Gastrocnemius medialis (tissue), 4 donors: ENCODE data around the gene SLC2A1. TPM values are rescaled to one million over a fixed set of nuclear protein-coding genes. Genes with fewer than 3 reads are reported as not detected.

ENCODE experiments used
- ATAC-seq, 2 donors: fragments of 150-250 bp; one replicate each; pipeline ENCODE4 v1.9.1; 2016
- DNase-seq, 2 donors: peaks; one replicate each; pipeline ENCODE4 v3.0.0-alpha.2; 2019
- H3K27ac ChIP-seq, 4 donors: fragments of 200-600 bp; sonication (generic); 1 replicate in 1 of 4; 2 replicates in 3 of 4; pipeline ENCODE4 v1.5.1; 2016 to 2018; ENCODE audit warnings: mild to moderate bottlenecking in 2 of 4, moderate library complexity in 1 of 4
- H3K27me3 ChIP-seq, 3 donors: fragments of 200-600 bp; sonication (generic) in 2 of 3; 1 replicate in 1 of 3; 2 replicates in 2 of 3; pipeline versions ENCODE4 v1.5.1 to v1.6.0; 2016 to 2019; ENCODE audit warnings: mild to moderate bottlenecking in 1 of 3, moderate library complexity in 1 of 3
- H3K36me3 ChIP-seq, 2 donors: fragments of 200-600 bp; sonication (generic) in 1 of 2; one replicate each; pipeline ENCODE4 v1.5.1; 2017 to 2018
- H3K4me1 ChIP-seq, 2 donors: fragments of 200-600 bp; sonication (generic) in 1 of 2; one replicate each; pipeline ENCODE4 v1.5.1; 2016 to 2017; ENCODE audit warnings: mild to moderate bottlenecking in 2 of 2
- H3K4me3 ChIP-seq, 4 donors: fragments of 200-600 bp; sonication (generic) in 3 of 4; 1 replicate in 1 of 4; 2 replicates in 3 of 4; pipeline ENCODE4 v1.5.1; 2016 to 2019; ENCODE audit warnings: mild to moderate bottlenecking in 2 of 4
- H3K9me3 ChIP-seq, 3 donors: fragments of 200-600 bp; sonication (generic) in 2 of 3; 1 replicate in 1 of 3; 2 replicates in 2 of 3; pipeline ENCODE4 v1.5.1; 2016 to 2019
- CTCF ChIP-seq, 5 experiments: fragments of 450-650 bp in 3 of 5; fragments of 200-600 bp in 2 of 5; sonication (generic) in 2 of 5; IDR thresholded peaks in 4 of 5; conservative IDR thresholded peaks in 1 of 5; 1 replicate in 4 of 5; 2 replicates in 1 of 5; pipeline ENCODE4 v1.5.1; 2016 to 2019; ENCODE audit warnings: antibody characterized with exemption in 5 of 5, mild to moderate bottlenecking in 3 of 5, moderate library complexity in 3 of 5
- POLR2A ChIP-seq, 2 donors: fragments of 450-650 bp; IDR thresholded peaks; one replicate each; pipeline ENCODE4 v1.6.1; 2017; ENCODE audit warnings: antibody characterized with exemption in 2 of 2, mild to moderate bottlenecking in 2 of 2, moderate library complexity in 2 of 2
- in situ Hi-C, 4 donors: fragments of 200-750 bp; cut with MboI; loops; one replicate each; pipeline versions ENCODE4 v1.15.0 to v1.8.0; 2017; ENCODE audit warnings: low sequenced_read_pairs in 4 of 4
- intact Hi-C: fragments of 100-400 bp; cut with DNase I; formaldehyde crosslinking; loops from one replicate; pipeline ENCODE4 v1.15.1; 2023; ENCODE audit warnings: low total_unique reads
- total RNA-seq, 4 donors: library from RNA; depleted of rRNA; stranded (reverse); fragments of >200 nt; gene quantifications; one replicate each; pipeline versions ENCODE4 v1.1.0 to v1.2.3, GENCODE V29; 2016

Gene SLC2A1
- total RNA-seq, 4 donors from 2014 or later: 6.3 to 16.1 (median 9.4) TPM

GRCh38 chr1:42947965-42948732 is 10.5 kb downstream of the SLC2A1 start:
- DNase-seq (no peak), ATAC-seq (no peak)
- Histone ChIP-seq H3K27me3 (no peaks in the 10 kb centered on the region), H3K4me3 (no peak overlapping the region), H3K4me1 (peaks cover 0 to 13% of the 10 kb centered on the region in 2 donors), H3K27ac (no peak overlapping the region), H3K36me3 (no peaks in the 10 kb centered on the region), H3K9me3 (no peaks in the 10 kb centered on the region)
- TF ChIP-seq CTCF (IDR thresholded peaks at IDR 0.05 in 4 of 5, conservative IDR thresholded peaks at IDR 0.05 in 1 of 5) (no peak), POLR2A (IDR thresholded peaks at IDR 0.05) (no peak)
- intact Hi-C loops (no loop called here), in situ Hi-C loops (no loop called here)

GRCh38 chr1:42947117-42947516 is 11.6 kb downstream of the SLC2A1 start:
- no peaks in the 10 kb centered on the region for H3K36me3 ChIP-seq
- no peaks in the 10 kb centered on the region for H3K9me3 ChIP-seq
- peaks cover 0 to 17% of the 10 kb centered on the region in 2 donors for H3K4me1 ChIP-seq
- ATAC-seq (no peak), DNase-seq (no peak)
- in situ Hi-C loops: no loop called here
- TF ChIP-seq POLR2A (IDR thresholded peaks at IDR 0.05) (no peak), CTCF (IDR thresholded peaks at IDR 0.05 in 4 of 5, conservative IDR thresholded peaks at IDR 0.05 in 1 of 5) (no peak)
- H3K27me3 ChIP-seq: no peaks in the 10 kb centered on the region
- H3K27ac ChIP-seq: no peak overlapping the region
- H3K4me3 ChIP-seq: no peak overlapping the region
- intact Hi-C loops: no loop called here

GRCh38 chr1:42946120-42946898 is 12.4 kb downstream of the SLC2A1 start:
- Histone ChIP-seq H3K4me1 (peaks cover 4 to 25% of the 10 kb centered on the region in 2 donors), H3K4me3 (no peak overlapping the region), H3K27me3 (no peaks in the 10 kb centered on the region), H3K27ac (peak overlapping the region in 1 of 4 donors; percentile 31), H3K36me3 (no peaks in the 10 kb centered on the region), H3K9me3 (no peaks in the 10 kb centered on the region)
- in situ Hi-C loops: no loop called here
- ATAC-seq (peak; percentile 38 to 57), DNase-seq (no peak)
- intact Hi-C loops: no loop called here
- TF ChIP-seq POLR2A (IDR thresholded peaks at IDR 0.05) (no peak), CTCF (IDR thresholded peaks at IDR 0.05 in 4 of 5, conservative IDR thresholded peaks at IDR 0.05 in 1 of 5) (no peak)

- intact Hi-C loops (no loop called here), in situ Hi-C loops (no loop called here)
- H3K9me3 ChIP-seq: no peaks in the 10 kb centered on the region
- H3K36me3 ChIP-seq: no peaks in the 10 kb centered on the region
- H3K27me3 ChIP-seq: no peaks in the 10 kb centered on the region
- no peak overlapping the region for H3K27ac ChIP-seq
- ATAC-seq: no peak
- peaks cover 7 to 29% of the 10 kb centered on the region in 2 donors for H3K4me1 ChIP-seq
- TF ChIP-seq POLR2A (IDR thresholded peaks at IDR 0.05) (no peak), CTCF (IDR thresholded peaks at IDR 0.05 in 4 of 5, conservative IDR thresholded peaks at IDR 0.05 in 1 of 5) (no peak)
- no peak for DNase-seq
- no peak overlapping the region for H3K4me3 ChIP-seq
Measured at GRCh38 chr1:42945164-42945563, 13.5 kb downstream of the SLC2A1 start.
